ENCODE measurements around the gene SLC17A7. TPM values are rescaled to one million over a fixed set of nuclear protein-coding genes. Genes with fewer than 3 reads are reported as not detected.

Gene SLC17A7
- total RNA-seq, 2 experiments from 2014 or later: not detected

DNA sequence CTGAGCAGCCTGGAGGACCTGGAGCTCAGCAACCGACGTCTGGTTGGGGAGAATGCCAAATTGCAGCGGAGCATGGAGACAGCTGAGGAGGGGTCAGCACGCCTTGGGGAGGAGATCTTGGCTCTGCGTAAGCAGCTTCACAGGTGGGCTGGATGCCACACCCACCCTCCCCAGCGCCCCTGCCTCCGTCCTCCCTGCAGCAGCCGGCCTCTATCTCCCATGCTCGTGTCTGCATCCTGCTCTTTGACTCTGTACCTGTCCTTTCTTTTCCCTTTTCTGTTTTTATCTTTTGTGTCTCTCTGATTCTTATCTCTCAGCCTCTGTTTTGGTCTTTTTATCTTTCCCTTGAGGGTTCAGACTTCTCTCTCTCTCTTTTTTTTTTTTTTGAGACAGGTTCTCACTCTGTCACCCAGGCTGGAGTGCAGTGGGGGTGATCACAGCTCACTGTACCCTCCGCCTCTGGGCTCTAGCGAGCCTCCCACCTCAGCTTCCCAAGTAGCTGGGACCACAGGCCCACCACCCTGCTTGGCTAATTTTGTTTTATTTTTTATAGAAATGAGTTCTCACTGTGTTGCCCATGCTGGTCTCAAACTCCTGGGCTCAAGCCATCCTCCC is 43.2 kb downstream of the SLC17A7 start:
- peaks cover 21% of the 10 kb centered on the region for H3K4me1 Mint-ChIP-seq (ENCODE audit: low read depth)
- H3K27me3 Mint-ChIP-seq: no peaks in the 10 kb centered on the region
- Histone ChIP-seq H3K4me3 (ENCODE audit: low read length) (no peak overlapping the region), H3K4me1 (ENCODE audit: insufficient read depth, low read length) (peaks cover 28% of the 10 kb centered on the region), H3K27me3 (ENCODE audit: control insufficient read depth in 1 of 2, insufficient read depth in 2 of 2, low read length in 2 of 2) (no peaks in the 10 kb centered on the region), H3K9me3 (ENCODE audit: control insufficient read depth in 1 of 2, insufficient read depth in 1 of 2, low read length in 2 of 2) (no peaks in the 10 kb centered on the region), H3K27ac (ENCODE audit: low read depth in 1 of 2, low read length in 2 of 2) (no peak overlapping the region), H3K36me3 (ENCODE audit: insufficient read depth, low read length) (no peaks in the 10 kb centered on the region)
- no peaks in the 10 kb centered on the region for H3K9me3 Mint-ChIP-seq
- H3K27ac Mint-ChIP-seq: no peak overlapping the region
- ChIA-PET CTCF (interaction anchor here (0.7 kb wide), 1 partner anchor 199 kb away, joined by 4 read pairs; no protein-coding TSS in a partner anchor), POLR2A (interaction anchor here (0.7 to 1.5 kb wide), 4 partner anchors 9 to 55 kb away, joined by 3 to 6 read pairs (median 4); partner anchors contain the start of gene GFY)
- TF ChIP-seq CTCF (IDR thresholded peaks at IDR 0.05): no peak
- peak; percentile 41 for ATAC-seq (ENCODE audit: poor library complexity)
- intact Hi-C loops (cut with DNase I, micrococcal nuclease): loop anchor here in 1 of 2 experiments (10.0 kb wide), 1 partner anchor 147 kb away; no protein-coding TSS in a partner anchor
- DNase-seq: peak in 1 of 14 experiments; percentile 15
- peak overlapping the region; percentile 2 for H3K4me3 Mint-ChIP-seq
- no peaks in the 10 kb centered on the region for H3K36me3 Mint-ChIP-seq (ENCODE audit: low read depth)

DNA sequence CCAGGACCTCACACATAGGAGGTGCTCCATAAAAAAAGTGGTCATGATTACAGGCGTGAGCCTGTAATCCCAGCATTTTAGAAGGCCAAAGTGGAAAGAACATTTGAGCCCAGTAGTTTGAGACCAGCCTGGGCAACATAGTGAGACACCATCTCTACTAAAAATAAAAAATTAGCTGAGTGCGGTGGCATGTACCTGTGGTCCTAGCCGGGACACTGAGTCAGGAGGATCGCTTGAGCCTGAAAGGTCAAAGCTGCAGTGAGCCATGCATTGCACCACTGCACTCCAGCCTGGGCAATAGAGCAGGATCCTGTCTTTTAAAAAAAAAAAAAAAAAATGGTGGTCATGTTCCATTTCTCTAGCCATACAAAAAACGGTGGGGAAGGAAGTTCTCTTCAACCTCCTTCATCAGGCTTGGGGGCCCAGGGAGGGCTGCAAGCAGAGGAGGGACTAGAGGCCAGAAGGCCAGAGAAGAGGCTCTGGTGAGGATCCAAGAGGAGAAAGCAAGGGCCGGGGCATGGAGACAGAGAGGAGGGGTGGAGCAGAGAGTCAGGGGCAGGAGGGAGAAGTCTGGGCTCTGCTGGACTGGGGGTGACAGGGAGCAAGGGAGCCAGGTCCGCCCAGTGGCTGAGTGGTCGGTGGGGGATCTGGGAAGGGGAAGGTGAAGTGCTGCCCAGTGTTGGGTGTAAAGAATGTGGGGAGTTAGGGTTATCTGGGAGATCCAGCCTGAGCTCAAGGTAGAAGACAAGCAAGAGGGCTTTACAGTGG is 44.4 kb downstream of the SLC17A7 start:
- intact Hi-C loops (cut with DNase I, micrococcal nuclease): loop anchor here in 1 of 2 experiments (10.0 kb wide), 1 partner anchor 148 kb away; no protein-coding TSS in a partner anchor
- Mint-ChIP-seq H3K36me3 (ENCODE audit: low read depth) (no peaks in the 10 kb centered on the region), H3K4me3 (no peak overlapping the region), H3K27ac (no peak overlapping the region), H3K27me3 (no peaks in the 10 kb centered on the region), H3K9me3 (no peaks in the 10 kb centered on the region), H3K4me1 (ENCODE audit: low read depth) (peaks cover 24% of the 10 kb centered on the region)
- DNase-seq: no peak
- peaks cover 31% of the 10 kb centered on the region for H3K4me1 ChIP-seq (ENCODE audit: insufficient read depth, low read length)
- H3K36me3 ChIP-seq (ENCODE audit: insufficient read depth, low read length): no peaks in the 10 kb centered on the region
- H3K27ac ChIP-seq (ENCODE audit: low read depth in 1 of 2, low read length in 2 of 2): no peak overlapping the region
- H3K27me3 ChIP-seq (ENCODE audit: control insufficient read depth in 1 of 2, insufficient read depth in 2 of 2, low read length in 2 of 2): no peaks in the 10 kb centered on the region
- ChIA-PET CTCF (no interaction called here), POLR2A (interaction anchor here (0.7 to 1.5 kb wide), 4 partner anchors 10 to 57 kb away, joined by 3 to 6 read pairs (median 4); partner anchors contain the start of gene GFY)
- TF ChIP-seq CTCF (IDR thresholded peaks at IDR 0.05): no peak
- ATAC-seq (ENCODE audit: poor library complexity): no peak
- no peak overlapping the region for H3K4me3 ChIP-seq (ENCODE audit: low read length)
- H3K9me3 ChIP-seq (ENCODE audit: control insufficient read depth in 1 of 2, insufficient read depth in 1 of 2, low read length in 2 of 2): no peaks in the 10 kb centered on the region

- no peaks in the 10 kb centered on the region for H3K27me3 ChIP-seq (ENCODE audit: control insufficient read depth in 1 of 2, insufficient read depth in 2 of 2, low read length in 2 of 2)
- Mint-ChIP-seq H3K27ac (no peak overlapping the region), H3K36me3 (ENCODE audit: low read depth) (no peaks in the 10 kb centered on the region), H3K4me1 (ENCODE audit: low read depth) (peaks cover 29% of the 10 kb centered on the region), H3K9me3 (no peaks in the 10 kb centered on the region), H3K4me3 (no peak overlapping the region), H3K27me3 (no peaks in the 10 kb centered on the region)
- intact Hi-C loops (cut with DNase I, micrococcal nuclease): loop anchor here in 1 of 2 experiments (10.0 kb wide), 1 partner anchor 149 kb away; no protein-coding TSS in a partner anchor
- H3K4me3 ChIP-seq (ENCODE audit: low read length): no peak overlapping the region
- TF ChIP-seq CTCF (IDR thresholded peaks at IDR 0.05): no peak
- ATAC-seq (ENCODE audit: poor library complexity) (no peak), DNase-seq (no peak)
- H3K4me1 ChIP-seq (ENCODE audit: insufficient read depth, low read length): peaks cover 37% of the 10 kb centered on the region
- no peak overlapping the region for H3K27ac ChIP-seq (ENCODE audit: low read depth in 1 of 2, low read length in 2 of 2)
- H3K9me3 ChIP-seq (ENCODE audit: control insufficient read depth in 1 of 2, insufficient read depth in 1 of 2, low read length in 2 of 2): no peaks in the 10 kb centered on the region
- H3K36me3 ChIP-seq (ENCODE audit: insufficient read depth, low read length): no peaks in the 10 kb centered on the region
- ChIA-PET CTCF (interaction anchor here (1.3 kb wide), 1 partner anchor 47 kb away, joined by 3 read pairs; no protein-coding TSS in a partner anchor), POLR2A (interaction anchor here (1.1 kb wide), 1 partner anchor 58 kb away, joined by 3 read pairs; no protein-coding TSS in a partner anchor)
These were observed 45.5 kb downstream of the SLC17A7 start for GRCh38 chr19:49395581-49396407.
